BJ (cell line): ENCODE results near the gene FFAR2. TPM values are rescaled to one million over a fixed set of nuclear protein-coding genes. Genes with fewer than 3 reads are reported as not detected.
"Not testable (repeated sequence)": the region's sequence is repeated elsewhere in the genome, so short reads cannot be mapped to it uniquely, and the experiment has no call there.

ENCODE experiments used
- CTCF ChIA-PET: fragments of 350-600 bp; formaldehyde crosslinking; extraction: SDS; loops from one replicate; lab custom pipeline; 2021; ENCODE audit warnings: antibody characterized with exemption, inconsistent platforms; lab: Yijun Ruan, JAX
- POLR2A ChIA-PET: fragments of 300-600 bp; sonication (Branson Sonifier 250); formaldehyde crosslinking; extraction: SDS; loops from one replicate; lab custom pipeline; 2021; ENCODE audit warnings: antibody characterized with exemption; lab: Charles Lee
- DNase-seq: peaks from one replicate; pipeline ENCODE4 v3.0.0-alpha.2; 2011; ENCODE audit warnings: low read depth
- H3K27me3 ChIP-seq: 2 replicates; pipeline ENCODE4 v1.6.0; 2011; ENCODE audit warnings: low read length; ENCODE audit not compliant: control insufficient read depth, insufficient read depth
- H3K36me3 ChIP-seq: 2 replicates; pipeline ENCODE4 v1.5.1; 2011; ENCODE audit warnings: low read length; ENCODE audit not compliant: control insufficient read depth, insufficient read depth
- H3K4me3 ChIP-seq: 2 replicates; pipeline ENCODE4 v1.5.1; 2011; ENCODE audit warnings: low read depth, mild to moderate bottlenecking, control low read depth, low read length
- CTCF ChIP-seq: IDR thresholded peaks from 2 replicates; pipeline ENCODE4 v1.5.1; 2011; ENCODE audit warnings: low read depth, mild to moderate bottlenecking, control low read depth, inconsistent platforms, low read length, moderate library complexity; ENCODE audit not compliant: insufficient read depth
- polyA plus RNA-seq: library from polyadenylated mRNA; depleted of rRNA; stranded (reverse); fragments of >200 nt; gene quantifications from 2 replicates; pipeline ENCODE4 v1.2.3, GENCODE V29; 2011

FFAR2 gene
- polyA plus RNA-seq, 1 experiment: not detected

GRCh38 chr19:35417713-35418534 lies 30.1 kb upstream of the FFAR2 start:
- no peak for TF ChIP-seq CTCF
- CTCF ChIA-PET: interaction anchor here (0.7 kb wide), 1 partner anchor 64 kb away, joined by 3 read pairs; no protein-coding TSS in a partner anchor
- Histone ChIP-seq H3K4me3 (no peak overlapping the region), H3K36me3 (no peaks in the 10 kb centered on the region), H3K27me3 (peaks cover 2% of the 10 kb centered on the region; the same call in 1 of the 2 replicates)
- DNase-seq: no peak
- POLR2A ChIA-PET: no interaction called here

GRCh38 chr19:35419046-35419445 lies 29.0 kb upstream of the FFAR2 start:
- no peaks in the 10 kb centered on the region for H3K36me3 ChIP-seq
- ChIA-PET CTCF (no interaction called here), POLR2A (no interaction called here)
- no peak overlapping the region for H3K4me3 ChIP-seq
- DNase-seq: no peak
- peaks cover 2% of the 10 kb centered on the region; the same call in 1 of the 2 replicates for H3K27me3 ChIP-seq
- no peak for TF ChIP-seq CTCF

- H3K4me3 ChIP-seq: no peak overlapping the region
- no peaks in the 10 kb centered on the region for H3K36me3 ChIP-seq
- DNase-seq: no peak
- POLR2A ChIA-PET: no interaction called here
- CTCF ChIA-PET: interaction anchor here (0.6 kb wide), 1 partner anchor 17 kb away, joined by 4 read pairs; no protein-coding TSS in a partner anchor
- no peak for TF ChIP-seq CTCF
- H3K27me3 ChIP-seq: peaks cover 2% of the 10 kb centered on the region; the same call in 1 of the 2 replicates
Measured at GRCh38 chr19:35419805-35420204, 28.3 kb upstream of the FFAR2 start.

- Histone ChIP-seq H3K27me3 (peaks cover 2% of the 10 kb centered on the region; the same call in 1 of the 2 replicates), H3K36me3 (no peaks in the 10 kb centered on the region), H3K4me3 (no peak overlapping the region)
- no peak for DNase-seq
- no peak for TF ChIP-seq CTCF
- POLR2A ChIA-PET: no interaction called here
- CTCF ChIA-PET: interaction anchor here (0.5 kb wide), 1 partner anchor 386 kb away, joined by 3 read pairs; no protein-coding TSS in a partner anchor
Measured at GRCh38 chr19:35421362-35421761, 26.7 kb upstream of the FFAR2 start.

- H3K27me3 ChIP-seq, POLR2A ChIA-PET, DNase-seq, CTCF ChIA-PET, H3K4me3 ChIP-seq, H3K36me3 ChIP-seq: not testable (repeated sequence)
Measured at GRCh38 chr19:35423406-35423805, 24.7 kb upstream of the FFAR2 start.
